BLaER1 treated with 17β-estradiol and CSF1 and Interleukin-3, amounts not matched to agents 10 nM and 100 nM (cell line): ENCODE results near the gene PRKCE.
"Not testable (repeated sequence)": the region's sequence is repeated elsewhere in the genome, so short reads cannot be mapped to it uniquely, and the experiment has no call there.

Source experiments
- H3K27ac ChIP-seq, 11 experiments: shearing (Covaris generic); formaldehyde crosslinking; 2 replicates each; pipeline ENCODE4 v1.8.1; 2022
- H3K27me3 ChIP-seq, 11 experiments: shearing (Covaris generic); formaldehyde crosslinking; 2 replicates each; pipeline ENCODE4 v1.8.1; 2022
- H3K36me3 ChIP-seq, 11 experiments: shearing (Covaris generic); formaldehyde crosslinking; 2 replicates each; pipeline ENCODE4 v1.8.1; 2022
- H3K4me1 ChIP-seq, 10 experiments: shearing (Covaris generic); formaldehyde crosslinking; 2 replicates each; pipeline ENCODE4 v1.8.1; 2022
- H3K4me2 ChIP-seq, 11 experiments: shearing (Covaris generic); formaldehyde crosslinking; 2 replicates each; pipeline ENCODE4 v1.8.1; 2022
- H3K4me3 ChIP-seq, 10 experiments: shearing (Covaris generic); formaldehyde crosslinking; 2 replicates each; pipeline ENCODE4 v1.8.1; 2022
- H3K9ac ChIP-seq, 11 experiments: shearing (Covaris generic); formaldehyde crosslinking; 2 replicates each; pipeline ENCODE4 v1.8.1; 2022
- H3K9me3 ChIP-seq, 11 experiments: shearing (Covaris generic); formaldehyde crosslinking; replicated peaks in 1 of 11; 2 replicates each; pipeline ENCODE4 v1.8.1; 2022
- H4K20me1 ChIP-seq, 11 experiments: shearing (Covaris generic); formaldehyde crosslinking; 2 replicates each; pipeline ENCODE4 v1.8.1; 2022
- Cebpa-rat ChIP-seq, 11 experiments: shearing (Covaris generic); IDR thresholded peaks; 2 replicates each; pipeline ENCODE4 v1.8.1; 2022

Gene PRKCE

DNA sequence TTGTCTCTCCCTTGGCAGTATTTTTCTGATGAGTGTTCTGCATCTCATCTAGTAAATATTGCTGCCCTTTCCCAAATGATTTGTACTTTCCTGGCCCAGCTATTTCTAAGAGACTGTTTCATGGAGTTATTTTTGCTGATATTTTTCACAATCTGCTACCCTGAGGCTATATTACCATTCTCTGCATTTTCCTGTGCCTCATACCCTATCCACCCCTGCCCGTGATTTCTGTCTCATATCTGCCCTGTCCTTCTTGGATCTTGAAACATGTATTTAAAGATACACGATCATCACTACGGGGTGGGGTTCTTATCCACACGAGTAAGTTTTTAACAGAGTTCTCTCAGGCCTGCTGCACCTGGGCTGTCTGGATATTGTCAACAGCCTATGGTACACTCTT is 556.1 kb downstream of the PRKCE start:
- Histone ChIP-seq H3K4me2 (no peak overlapping the region), H3K9me3 (peaks cover 22 to 49% (median 35%) of the 10 kb centered on the region in 11 experiments), H3K36me3 (no peaks in the 10 kb centered on the region), H3K4me1 (peaks cover 0 to 18% (median 5%) of the 10 kb centered on the region in 10 experiments; a peak in 9 of 20 replicates), H3K27ac (no peak overlapping the region), H3K27me3 (no peaks in the 10 kb centered on the region), H3K4me3 (no peak overlapping the region), H4K20me1 (no peaks in the 10 kb centered on the region), H3K9ac (no peak overlapping the region)
- TF ChIP-seq Cebpa-rat (IDR thresholded peaks at IDR 0.05): no peak

DNA sequence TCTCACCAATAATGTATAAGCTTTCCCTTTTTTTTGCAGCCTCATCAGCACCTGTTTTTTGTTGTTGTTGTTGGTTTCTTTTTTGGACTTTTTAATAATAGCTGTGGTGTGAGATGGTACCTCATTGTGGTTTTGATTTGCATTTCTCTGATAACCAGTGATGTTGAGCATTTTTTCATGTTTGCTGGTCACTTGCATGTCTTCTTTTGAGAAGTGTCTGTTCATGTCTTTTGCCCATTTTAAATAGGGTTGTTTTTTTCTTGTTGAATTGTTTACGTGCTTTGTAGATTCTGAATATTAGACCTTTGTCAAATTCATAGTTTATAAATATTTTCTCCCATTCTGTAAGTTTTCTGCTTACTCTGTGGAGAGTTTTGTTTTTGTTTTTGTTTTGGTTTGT is 557.3 kb downstream of the PRKCE start:
- H4K20me1 ChIP-seq: no peaks in the 10 kb centered on the region
- H3K4me3 ChIP-seq: no peak overlapping the region
- H3K4me1 ChIP-seq: peaks cover 0 to 18% (median 5%) of the 10 kb centered on the region in 10 experiments; a peak in 9 of 20 replicates
- no peak for TF ChIP-seq Cebpa-rat (IDR thresholded peaks at IDR 0.05)
- H3K9me3 ChIP-seq: peaks cover 22 to 55% (median 35%) of the 10 kb centered on the region in 11 experiments
- no peak overlapping the region for H3K4me2 ChIP-seq
- no peak overlapping the region for H3K9ac ChIP-seq
- H3K27ac ChIP-seq: no peak overlapping the region
- no peaks in the 10 kb centered on the region for H3K27me3 ChIP-seq
- no peaks in the 10 kb centered on the region for H3K36me3 ChIP-seq

DNA sequence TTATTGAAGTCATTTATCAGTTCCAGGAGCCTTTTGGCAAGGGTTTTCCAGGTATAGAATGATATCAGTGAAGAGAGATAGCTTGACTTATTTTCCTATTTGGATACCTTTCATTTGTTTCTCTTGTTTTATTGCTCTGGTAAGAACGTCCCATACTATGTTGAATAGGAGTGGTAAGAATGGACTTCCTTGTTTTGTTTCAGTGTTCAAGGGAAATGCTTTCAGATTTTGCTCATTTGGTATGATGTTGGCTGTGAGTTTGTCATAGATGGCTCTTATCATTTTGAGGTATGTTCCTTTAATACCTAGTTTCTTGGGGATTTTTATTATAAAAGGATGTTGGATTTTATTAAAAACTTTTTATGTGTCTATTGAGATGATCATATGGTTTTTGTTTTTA is 558.6 kb downstream of the PRKCE start:
- peaks cover 0 to 15% (median 5%) of the 10 kb centered on the region in 10 experiments; a peak in 9 of 20 replicates for H3K4me1 ChIP-seq
- H3K36me3 ChIP-seq: no peaks in the 10 kb centered on the region
- no peak overlapping the region for H3K4me2 ChIP-seq
- peaks cover 24 to 68% (median 45%) of the 10 kb centered on the region in 11 experiments for H3K9me3 ChIP-seq
- H3K27ac ChIP-seq: no peak overlapping the region
- no peak overlapping the region for H3K9ac ChIP-seq
- no peaks in the 10 kb centered on the region for H3K27me3 ChIP-seq
- no peak overlapping the region for H3K4me3 ChIP-seq
- no peak for TF ChIP-seq Cebpa-rat (IDR thresholded peaks at IDR 0.05)
- H4K20me1 ChIP-seq: no peaks in the 10 kb centered on the region

DNA sequence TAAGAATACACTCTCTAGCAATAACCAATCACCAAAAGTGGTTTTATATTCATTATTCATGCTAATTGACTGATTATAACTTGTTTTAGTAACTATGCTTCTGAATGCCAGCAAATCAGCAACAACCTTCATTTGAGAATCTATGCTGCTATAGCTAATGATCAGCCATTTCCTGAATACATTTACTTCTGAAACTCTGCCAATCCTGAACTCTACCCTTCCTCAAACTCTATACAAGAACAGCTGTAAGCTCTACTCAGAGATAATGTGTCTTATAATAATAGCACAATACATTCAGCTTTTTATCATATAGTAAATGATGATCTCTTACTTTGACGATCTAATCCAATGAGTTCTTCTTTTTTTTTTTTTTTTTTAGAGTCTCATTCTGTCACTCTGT is 560.0 kb downstream of the PRKCE start:
- no peak for TF ChIP-seq Cebpa-rat (IDR thresholded peaks at IDR 0.05)
- Histone ChIP-seq H4K20me1 (no peaks in the 10 kb centered on the region), H3K4me2 (no peak overlapping the region), H3K4me1 (peaks cover 0 to 1% (median 0%) of the 10 kb centered on the region in 10 experiments; a peak in 2 of 20 replicates), H3K4me3 (no peak overlapping the region), H3K36me3 (no peaks in the 10 kb centered on the region), H3K9ac (no peak overlapping the region), H3K9me3 (peaks cover 38 to 79% (median 57%) of the 10 kb centered on the region in 11 experiments), H3K27ac (no peak overlapping the region), H3K27me3 (no peaks in the 10 kb centered on the region)

DNA sequence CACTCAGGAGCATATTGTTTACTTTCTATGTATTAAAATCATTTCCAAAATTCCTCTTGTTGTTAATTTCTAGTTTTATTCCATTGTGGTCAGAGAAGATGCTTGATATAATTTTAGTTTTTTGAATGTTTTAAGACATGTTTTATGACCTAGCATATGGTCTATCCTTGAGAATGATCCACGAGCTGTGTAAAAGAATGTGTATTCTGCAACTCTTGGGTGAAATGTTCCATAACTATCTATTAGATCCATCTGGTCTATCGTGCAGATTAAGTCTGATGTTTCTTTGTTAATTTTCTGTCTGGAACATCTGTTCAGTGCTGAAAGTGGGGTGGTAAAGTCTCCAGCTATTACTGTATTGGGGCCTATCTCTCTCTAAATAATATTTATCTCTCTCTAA is 562.4 kb downstream of the PRKCE start:
- no peak overlapping the region for H3K4me3 ChIP-seq
- H3K27me3 ChIP-seq: no peaks in the 10 kb centered on the region
- peaks cover 51 to 82% (median 71%) of the 10 kb centered on the region in 11 experiments for H3K9me3 ChIP-seq
- no peaks in the 10 kb centered on the region for H3K36me3 ChIP-seq
- H3K9ac ChIP-seq: no peak overlapping the region
- TF ChIP-seq Cebpa-rat (IDR thresholded peaks at IDR 0.05): no peak
- no peak overlapping the region for H3K27ac ChIP-seq
- no peaks in the 10 kb centered on the region for H4K20me1 ChIP-seq
- H3K4me1 ChIP-seq: no peaks in the 10 kb centered on the region
- no peak overlapping the region for H3K4me2 ChIP-seq

DNA sequence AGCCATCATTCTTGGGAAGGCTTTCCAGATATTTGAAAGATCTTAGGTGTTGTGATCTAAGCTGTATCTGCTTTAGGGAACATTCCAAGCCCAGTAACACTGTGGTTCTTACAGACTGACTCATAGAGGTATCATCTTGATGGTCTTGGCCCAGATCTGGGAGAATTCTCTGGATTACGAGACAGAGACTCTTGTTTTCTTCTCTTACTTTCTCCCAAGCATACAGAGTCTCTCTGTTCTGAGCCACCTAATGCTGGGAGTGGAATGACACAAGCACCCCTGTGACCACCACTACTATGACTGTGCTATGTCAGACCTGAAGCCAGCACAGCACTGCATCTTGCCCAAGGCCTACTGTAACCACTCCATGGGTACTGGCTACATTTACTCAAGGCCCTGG is 564.7 kb downstream of the PRKCE start:
- Histone ChIP-seq H4K20me1 (no peaks in the 10 kb centered on the region), H3K9me3 (peaks cover 43 to 73% (median 57%) of the 10 kb centered on the region in 11 experiments), H3K4me3 (no peak overlapping the region), H3K4me2 (no peak overlapping the region), H3K27ac (no peak overlapping the region), H3K36me3 (no peaks in the 10 kb centered on the region), H3K4me1 (no peaks in the 10 kb centered on the region), H3K9ac (no peak overlapping the region), H3K27me3 (no peaks in the 10 kb centered on the region)
- no peak for TF ChIP-seq Cebpa-rat (IDR thresholded peaks at IDR 0.05)

DNA sequence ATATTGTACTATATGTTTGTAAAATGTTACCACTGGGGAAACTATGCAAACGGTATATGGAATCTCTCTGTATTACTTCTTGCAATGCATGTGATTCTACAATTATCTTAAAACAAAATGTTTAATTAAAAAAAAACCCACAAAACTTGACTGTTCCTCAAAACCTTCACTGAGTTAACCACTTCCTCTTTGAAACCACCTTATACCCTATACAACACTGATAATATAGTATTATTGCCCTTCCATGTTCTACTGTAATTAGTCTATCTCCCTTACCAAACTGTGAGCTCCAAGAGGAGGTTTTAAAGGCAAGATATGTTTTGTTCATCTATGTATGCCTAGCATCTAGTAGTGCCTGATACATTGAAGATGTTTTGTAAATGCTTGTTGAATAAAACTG is 572.0 kb downstream of the PRKCE start:
- not testable (repeated sequence) for H3K27ac ChIP-seq, H4K20me1 ChIP-seq, H3K4me3 ChIP-seq, H3K4me2 ChIP-seq, H3K9ac ChIP-seq, H3K36me3 ChIP-seq
- Histone ChIP-seq H3K4me1 (peaks cover 0 to 16% (median 2%) of the 10 kb centered on the region in 10 experiments; a peak in 9 of 20 replicates), H3K9me3 (peaks cover 9 to 18% (median 13%) of the 10 kb centered on the region in 11 experiments), H3K27me3 (peaks cover 0 to 11% (median 0%) of the 10 kb centered on the region in 11 experiments; a peak in 3 of 22 replicates)

DNA sequence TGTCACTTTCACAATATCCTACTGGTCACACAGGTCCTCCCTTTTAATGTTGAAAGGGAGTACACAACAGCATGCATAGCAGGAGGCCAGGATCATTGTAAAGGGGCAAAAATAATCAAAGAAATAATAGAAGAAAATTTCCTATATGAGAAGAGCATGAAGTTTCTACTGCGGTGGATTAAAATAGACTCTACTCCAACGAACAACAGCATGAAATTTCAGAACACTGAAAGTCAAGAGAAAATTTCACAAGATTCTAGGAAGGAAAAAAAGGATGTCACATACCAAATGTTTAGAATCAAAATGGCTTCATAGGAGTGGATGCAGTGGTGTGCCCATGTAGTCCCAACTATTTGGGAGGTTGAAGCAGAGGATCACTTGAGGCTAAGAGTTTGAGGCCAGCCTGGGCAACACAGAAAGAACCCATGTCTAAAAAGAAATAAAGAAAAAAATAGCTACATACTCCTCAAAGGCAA is 573.7 kb downstream of the PRKCE start:
- Histone ChIP-seq H3K9me3 (peaks cover 0 to 8% (median 0%) of the 10 kb centered on the region in 11 experiments; a peak in 4 of 22 replicates), H3K4me2 (peak overlapping the region in 6 of 11 experiments; percentile 4 to 67 (median 40); a peak in 9 of 22 replicates), H4K20me1 (peaks cover 0 to 7% (median 0%) of the 10 kb centered on the region in 11 experiments; a peak in 2 of 22 replicates), H3K27ac (peak overlapping the region in 2 of 11 experiments; percentile 3 to 39; a peak in 2 of 22 replicates), H3K36me3 (no peaks in the 10 kb centered on the region), H3K4me3 (no peak overlapping the region), H3K4me1 (peaks cover 12 to 20% (median 13%) of the 10 kb centered on the region in 10 experiments), H3K9ac (no peak overlapping the region), H3K27me3 (peaks cover 0 to 17% (median 0%) of the 10 kb centered on the region in 11 experiments; a peak in 3 of 22 replicates)
- TF ChIP-seq Cebpa-rat (IDR thresholded peaks at IDR 0.05): no peak

DNA sequence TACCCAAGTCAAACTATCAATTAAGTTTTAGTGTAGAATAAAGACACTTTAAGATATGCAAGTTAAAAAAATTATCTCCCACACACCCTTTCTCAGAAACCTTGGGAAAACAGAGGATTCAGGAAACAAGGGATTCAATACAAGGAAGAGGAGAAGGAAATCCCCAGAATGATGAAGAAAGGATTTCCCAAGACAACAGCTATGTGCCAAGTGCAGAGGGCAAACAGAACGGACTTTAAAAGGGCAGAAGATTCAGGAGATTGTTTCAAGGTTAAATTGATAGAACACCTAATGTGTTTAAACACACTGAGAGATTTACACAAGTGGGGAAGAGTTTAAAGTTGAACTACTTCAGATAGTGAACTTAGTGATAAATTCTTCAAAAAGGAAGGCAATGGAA is 574.3 kb downstream of the PRKCE start:
- TF ChIP-seq Cebpa-rat (IDR thresholded peaks at IDR 0.05): no peak
- no peak overlapping the region for H3K9ac ChIP-seq

DNA sequence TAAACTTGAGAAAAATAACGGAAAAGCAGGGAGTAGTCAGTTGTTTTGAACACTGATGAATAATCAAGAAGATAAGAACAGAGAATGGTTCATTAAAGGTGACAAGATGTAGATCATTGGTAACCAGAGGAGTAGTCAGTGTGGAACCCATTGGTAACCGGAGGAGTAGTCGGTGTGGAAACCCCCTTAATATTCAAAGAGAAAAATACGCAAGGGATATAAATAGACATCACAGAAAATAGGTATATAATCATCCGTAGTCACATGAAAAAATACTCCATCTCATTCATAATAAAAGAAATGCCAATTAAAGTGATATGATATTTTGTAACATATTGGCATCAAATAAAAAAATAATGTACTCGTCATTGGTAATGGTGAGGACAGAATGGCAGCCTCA is 575.1 kb downstream of the PRKCE start:
- H3K9me3 ChIP-seq: peaks cover 0 to 8% (median 0%) of the 10 kb centered on the region in 11 experiments; a peak in 3 of 22 replicates
- peaks cover 0 to 17% (median 0%) of the 10 kb centered on the region in 11 experiments; a peak in 3 of 22 replicates for H3K27me3 ChIP-seq
- no peak overlapping the region for H3K4me2 ChIP-seq
- H3K9ac ChIP-seq: no peak overlapping the region
- no peaks in the 10 kb centered on the region for H3K36me3 ChIP-seq
- H4K20me1 ChIP-seq: peaks cover 0 to 12% (median 0%) of the 10 kb centered on the region in 11 experiments; a peak in 2 of 22 replicates
- H3K27ac ChIP-seq: no peak overlapping the region
- H3K4me1 ChIP-seq: peaks cover 18 to 27% (median 24%) of the 10 kb centered on the region in 10 experiments
- no peak for TF ChIP-seq Cebpa-rat (IDR thresholded peaks at IDR 0.05)
- no peak overlapping the region for H3K4me3 ChIP-seq

More for the DNA sequence above, 574.3 kb downstream of the PRKCE start:
- H3K27ac ChIP-seq: no peak overlapping the region
- peaks cover 0 to 8% (median 0%) of the 10 kb centered on the region in 11 experiments; a peak in 3 of 22 replicates for H3K9me3 ChIP-seq
- peaks cover 17 to 26% (median 19%) of the 10 kb centered on the region in 10 experiments for H3K4me1 ChIP-seq
- H4K20me1 ChIP-seq: peaks cover 0 to 12% (median 0%) of the 10 kb centered on the region in 11 experiments; a peak in 2 of 22 replicates
- H3K4me3 ChIP-seq: no peak overlapping the region
- H3K27me3 ChIP-seq: peaks cover 0 to 17% (median 0%) of the 10 kb centered on the region in 11 experiments; a peak in 3 of 22 replicates
- no peaks in the 10 kb centered on the region for H3K36me3 ChIP-seq
- no peak overlapping the region; a peak in 1 of 22 replicates for H3K4me2 ChIP-seq
